HG02884 (cell line): ENCODE results near the gene OR2AK2.

ENCODE experiments used
- ATAC-seq: cut with Tn5 transposase; IDR thresholded peaks from one replicate; pipeline ENCODE4 v1.9.1; 2021; ENCODE audit warnings: mild to moderate bottlenecking, moderate library complexity; ENCODE audit not compliant: unreplicated experiment

OR2AK2 gene, protein sequence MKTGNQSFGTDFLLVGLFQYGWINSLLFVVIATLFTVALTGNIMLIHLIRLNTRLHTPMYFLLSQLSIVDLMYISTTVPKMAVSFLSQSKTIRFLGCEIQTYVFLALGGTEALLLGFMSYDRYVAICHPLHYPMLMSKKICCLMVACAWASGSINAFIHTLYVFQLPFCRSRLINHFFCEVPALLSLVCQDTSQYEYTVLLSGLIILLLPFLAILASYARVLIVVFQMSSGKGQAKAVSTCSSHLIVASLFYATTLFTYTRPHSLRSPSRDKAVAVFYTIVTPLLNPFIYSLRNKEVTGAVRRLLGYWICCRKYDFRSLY

DNA sequence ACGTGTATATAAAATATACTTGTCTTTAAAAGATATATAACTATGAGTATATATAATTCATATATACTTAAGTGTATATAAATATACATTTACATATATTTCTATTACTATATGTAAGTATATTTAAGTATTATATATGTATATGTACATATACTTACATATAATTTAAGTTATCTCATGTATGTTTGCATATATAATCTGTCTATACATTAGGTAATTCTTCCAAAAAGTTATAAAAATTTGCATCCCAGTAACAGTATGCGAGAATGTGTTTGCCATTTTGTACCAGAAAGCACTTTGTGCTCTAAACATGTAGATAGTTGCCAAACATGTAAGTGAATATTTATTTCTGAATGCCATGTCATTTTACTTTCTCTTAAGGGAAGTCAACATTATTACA is at the start of gene OR2AK2:
OR2AK2 (plus strand) TSS at position 301 of the 400 bp plus-strand sequence. CDS start 144 bp downstream, outside the sequence.
- no peak for ATAC-seq

DNA sequence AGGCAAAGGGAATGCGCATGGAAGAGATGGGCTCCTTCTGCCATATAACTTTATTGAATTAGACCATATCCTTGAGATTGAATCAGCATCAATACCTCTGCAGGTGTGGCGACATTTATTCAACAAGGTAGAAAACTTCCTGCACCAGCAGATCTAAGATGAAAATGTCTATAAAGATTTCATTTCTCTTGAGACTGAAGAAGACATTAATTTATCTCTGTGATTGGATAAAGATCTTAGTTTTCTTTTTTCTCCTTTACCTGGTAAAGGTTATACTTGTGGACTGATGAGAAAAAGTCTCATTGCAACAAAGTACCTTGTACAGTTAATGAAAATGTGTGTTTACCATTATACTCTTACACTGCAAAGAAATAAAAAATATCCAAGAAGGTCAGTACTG is 45.1 kb upstream of the OR2AK2 start, which contains the start of gene OR2T8:
OR2T8 (plus strand) TSS at position 301 of the 400 bp plus-strand sequence. CDS start 766 bp downstream, outside the sequence.
- no peak for ATAC-seq

DNA sequence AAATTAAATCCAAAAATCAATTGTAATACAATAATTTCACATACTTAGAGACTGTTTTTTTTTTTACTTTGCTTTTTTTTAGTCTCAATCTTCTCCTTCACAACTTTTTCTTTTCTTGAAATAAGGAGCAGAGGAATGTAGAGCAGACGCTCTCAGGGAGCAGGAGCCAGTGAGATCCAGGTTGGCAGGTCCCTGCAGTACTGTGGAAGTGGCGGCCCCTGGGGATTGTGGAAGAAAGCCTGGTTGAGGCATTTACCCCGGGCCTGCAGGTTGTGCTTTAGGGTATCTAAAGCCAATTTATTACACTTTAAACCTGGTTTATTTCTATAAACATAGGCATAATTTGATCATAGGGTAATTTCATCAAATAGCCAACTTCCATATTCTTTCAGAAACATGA is 41.1 kb upstream of the OR2AK2 start:
- ATAC-seq = no peak

DNA sequence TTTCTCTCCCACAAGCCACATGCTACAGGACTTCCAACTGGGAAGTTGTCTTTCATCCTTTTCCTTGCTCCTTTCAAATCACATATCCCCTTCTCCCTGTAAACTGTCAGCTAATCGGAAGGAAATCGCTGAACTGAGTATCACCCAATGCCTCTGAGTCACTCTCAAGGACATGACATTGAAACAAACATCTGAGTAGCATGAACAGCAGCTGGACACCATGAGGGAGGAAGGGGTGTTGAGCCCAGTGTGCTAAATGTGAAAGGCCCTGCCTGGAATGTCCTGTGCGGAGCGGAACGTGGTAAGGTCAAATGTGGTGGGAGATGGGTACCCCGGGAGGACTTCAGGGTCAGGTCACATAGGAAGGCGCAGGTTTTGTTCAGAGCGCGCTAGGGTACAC is 40.2 kb upstream of the OR2AK2 start, which contains the start of gene OR2AJ1:
OR2AJ1 (plus strand) TSS at position 22 of the 400 bp plus-strand sequence. CDS start 8,880 bp downstream, outside the sequence.
- ATAC-seq = no peak

DNA sequence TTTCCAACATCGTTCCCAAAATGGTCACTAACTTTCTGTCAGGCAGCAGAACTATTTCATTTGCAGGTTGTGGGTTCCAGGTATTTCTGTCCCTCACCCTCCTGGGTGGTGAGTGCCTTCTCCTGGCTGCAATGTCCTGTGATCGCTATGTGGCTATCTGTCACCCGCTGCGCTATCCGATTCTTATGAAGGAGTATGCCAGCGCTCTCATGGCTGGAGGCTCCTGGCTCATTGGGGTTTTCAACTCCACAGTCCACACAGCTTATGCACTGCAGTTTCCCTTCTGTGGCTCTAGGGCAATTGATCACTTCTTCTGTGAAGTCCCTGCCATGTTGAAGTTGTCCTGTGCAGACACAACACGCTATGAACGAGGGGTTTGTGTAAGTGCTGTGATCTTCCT is 31.0 kb upstream of the OR2AK2 start:
- ATAC-seq = no peak

DNA sequence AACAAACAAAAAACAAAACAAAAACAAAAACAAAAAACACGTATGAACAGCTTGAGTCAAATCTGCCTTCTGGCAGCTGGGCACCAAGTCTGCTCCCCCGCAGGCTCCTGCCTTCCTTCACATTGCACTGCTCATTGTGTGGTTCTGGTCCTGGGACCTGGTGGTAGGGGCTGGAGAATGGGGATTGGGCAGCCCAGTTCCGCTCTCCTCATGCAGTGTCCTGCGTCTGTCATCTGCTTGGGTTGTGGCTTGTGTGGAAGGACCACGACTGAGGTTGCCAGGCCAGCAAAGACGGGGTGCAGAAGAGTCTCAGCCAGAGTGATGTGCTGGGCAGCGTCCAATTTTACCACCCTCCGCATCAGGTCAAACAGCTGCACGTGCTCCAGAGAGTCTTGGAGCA is 29.3 kb upstream of the OR2AK2 start:
- ATAC-seq = no peak

DNA sequence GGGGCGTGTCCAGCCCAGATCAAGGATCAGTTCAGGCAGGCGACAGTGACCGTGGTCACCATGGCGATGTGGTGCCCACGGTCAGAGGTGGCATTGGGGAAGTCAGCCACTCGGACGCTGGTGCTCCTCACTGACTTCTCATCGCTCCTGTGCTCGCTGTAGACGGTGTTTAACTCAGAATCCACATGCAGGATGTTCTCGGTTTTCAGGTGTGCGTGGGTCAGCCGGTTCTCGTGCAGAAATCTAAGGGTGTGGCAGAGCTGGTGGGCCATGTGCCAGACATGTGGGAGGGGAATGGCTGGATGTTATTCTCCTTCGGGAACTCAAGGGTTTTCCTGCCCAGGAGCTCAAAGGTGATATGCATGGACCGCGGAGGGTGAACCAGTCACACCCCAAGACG is 28.6 kb upstream of the OR2AK2 start:
- no peak for ATAC-seq

DNA sequence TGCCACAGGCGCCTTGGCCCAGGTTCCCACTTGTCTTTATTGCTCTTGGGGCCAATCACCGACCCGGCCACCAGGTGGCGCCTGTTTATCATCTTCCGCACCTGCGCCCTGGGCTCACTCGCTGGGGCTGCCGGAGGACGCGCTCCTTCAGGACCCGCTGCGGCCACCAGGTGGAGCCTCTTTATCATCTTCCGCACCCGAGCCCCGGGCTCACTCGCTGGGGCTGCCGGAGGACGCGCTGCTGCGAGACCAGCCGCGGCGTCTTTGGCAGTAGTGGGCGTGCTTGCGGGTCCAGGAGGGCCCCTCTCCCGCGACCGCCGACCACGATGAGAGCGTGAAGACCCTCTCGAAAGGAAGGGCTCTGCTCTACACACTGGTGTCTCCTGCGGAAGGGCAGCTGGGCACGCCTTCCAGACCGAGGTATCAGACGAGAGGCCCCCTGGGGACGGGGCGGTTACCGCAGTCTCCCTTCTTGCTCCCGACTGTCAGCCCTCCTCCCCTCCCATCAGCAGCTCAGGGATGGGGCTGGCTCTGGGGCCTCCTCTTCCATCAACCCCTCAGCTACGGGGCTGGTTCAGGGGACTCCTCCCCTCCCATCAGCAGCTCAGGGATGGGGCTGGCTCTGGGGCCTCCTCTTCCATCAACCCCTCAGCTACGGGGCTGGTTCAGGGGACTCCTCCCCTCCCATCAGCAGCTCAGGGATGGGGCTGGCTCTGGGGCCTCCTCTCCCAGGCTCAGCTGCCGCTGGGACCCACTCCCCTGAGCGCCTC is 27.9 kb upstream of the OR2AK2 start:
- peak; percentile 100 for ATAC-seq

DNA sequence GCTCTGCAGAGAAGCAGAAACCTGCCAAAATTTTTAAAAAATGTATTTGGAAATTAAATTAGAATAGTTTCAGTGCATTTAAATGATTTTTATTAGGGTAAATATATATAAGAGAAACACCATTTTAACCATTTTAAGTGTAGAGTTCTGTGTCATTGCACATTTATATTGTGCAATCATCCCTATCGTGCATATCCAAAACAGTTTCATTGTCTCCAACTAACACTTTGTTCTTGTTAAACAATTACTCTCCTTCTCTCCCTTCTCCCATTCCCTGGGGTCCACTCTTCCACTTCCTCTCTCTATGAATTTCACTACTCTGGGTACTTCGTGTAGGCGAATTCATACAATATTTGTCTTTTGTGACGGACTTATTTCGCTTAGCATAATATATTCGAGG is 22.4 kb upstream of the OR2AK2 start:
- no peak for ATAC-seq

DNA sequence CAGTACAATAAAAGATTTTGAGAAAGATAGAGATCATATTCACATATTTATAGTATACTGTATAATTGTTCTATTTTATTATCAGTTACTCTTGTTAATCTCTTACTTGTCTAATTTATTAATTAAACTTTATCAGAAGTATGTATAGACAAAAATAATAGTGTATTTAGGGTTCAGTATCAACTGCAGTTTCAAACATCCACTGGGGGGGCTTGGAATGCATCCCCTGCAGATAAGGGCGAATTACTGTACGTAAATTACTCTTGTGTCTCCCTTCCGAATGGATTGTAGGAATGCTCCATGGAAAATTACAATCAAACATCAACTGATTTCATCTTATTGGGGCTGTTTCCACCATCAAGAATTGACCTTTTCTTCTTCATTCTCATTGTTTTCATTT is 16.5 kb upstream of the OR2AK2 start, which contains the start of gene OR2L8:
OR2L8 (plus strand) TSS at position 301 of the 400 bp plus-strand sequence; CDS start at position 301, 0 bp downstream.
- ATAC-seq = no peak

DNA sequence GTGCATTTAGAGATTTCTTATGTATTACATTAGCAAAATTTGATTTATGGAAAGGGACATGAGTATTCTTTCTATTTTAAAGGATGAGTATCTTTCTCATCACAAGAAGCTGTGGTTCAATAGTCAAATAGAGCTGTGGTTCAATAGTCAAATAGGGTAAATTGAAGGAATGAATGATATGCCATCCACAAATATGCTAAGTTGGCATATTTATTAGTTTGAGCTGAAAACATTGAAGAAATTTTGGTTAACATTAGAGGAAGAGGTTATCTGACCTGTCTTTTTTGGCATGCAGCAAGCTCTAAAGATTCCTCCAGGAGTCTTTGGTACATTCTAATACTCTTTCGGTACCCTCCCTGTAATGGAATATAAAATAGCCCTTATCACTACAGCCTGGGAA is 11.6 kb upstream of the OR2AK2 start:
- ATAC-seq = no peak

DNA sequence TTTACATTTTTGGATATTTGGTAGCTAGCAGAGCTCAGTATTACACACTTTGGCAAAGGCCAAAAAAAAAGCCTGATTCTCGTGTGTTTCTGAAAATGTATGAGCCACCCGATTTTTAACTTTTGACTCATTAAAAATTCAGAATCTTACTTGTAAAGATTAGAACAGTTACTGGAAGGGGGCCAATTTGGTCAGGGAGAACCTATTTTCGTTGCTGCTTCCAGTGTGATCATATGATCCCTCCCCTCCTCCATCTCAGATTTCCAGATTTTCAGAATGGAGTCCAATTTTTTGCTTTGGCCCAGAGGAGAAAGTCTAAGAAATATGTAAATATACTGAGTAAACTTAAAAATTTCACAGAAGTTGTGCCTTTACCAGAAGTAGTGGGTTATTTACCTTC is 3.2 kb upstream of the OR2AK2 start:
- no peak for ATAC-seq

DNA sequence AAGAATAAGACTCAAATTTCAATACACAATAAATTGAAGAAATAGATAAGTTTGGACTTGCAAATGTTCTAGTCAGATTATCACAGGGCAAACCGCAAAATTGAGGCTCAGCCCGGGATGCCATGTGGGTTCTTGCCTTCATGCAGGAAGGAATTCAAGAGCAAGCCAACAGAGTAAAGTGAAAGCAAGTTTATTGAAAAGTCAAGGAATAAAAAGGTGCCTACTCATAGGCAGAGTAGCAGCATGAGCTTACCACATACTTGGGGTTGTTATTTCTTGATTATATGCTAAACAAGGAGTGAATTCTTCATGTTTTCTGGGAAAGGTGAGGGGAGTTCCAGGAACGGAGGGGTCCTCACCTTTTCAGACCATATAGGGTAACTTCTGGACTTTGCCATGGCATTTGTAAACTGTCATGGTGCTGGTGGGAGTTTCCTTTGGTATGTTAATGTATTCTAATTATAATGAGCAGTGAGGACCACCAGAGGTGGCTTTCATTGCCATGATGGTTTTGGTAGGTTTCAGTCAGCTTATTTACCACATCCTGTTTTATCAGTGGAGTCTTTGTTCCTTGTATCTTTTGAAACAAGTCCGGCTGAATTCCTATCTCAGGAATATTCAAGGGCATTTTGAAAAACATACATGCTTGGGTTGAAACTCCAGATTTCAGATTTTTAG is 2.0 kb upstream of the OR2AK2 start:
- ATAC-seq = no peak

DNA sequence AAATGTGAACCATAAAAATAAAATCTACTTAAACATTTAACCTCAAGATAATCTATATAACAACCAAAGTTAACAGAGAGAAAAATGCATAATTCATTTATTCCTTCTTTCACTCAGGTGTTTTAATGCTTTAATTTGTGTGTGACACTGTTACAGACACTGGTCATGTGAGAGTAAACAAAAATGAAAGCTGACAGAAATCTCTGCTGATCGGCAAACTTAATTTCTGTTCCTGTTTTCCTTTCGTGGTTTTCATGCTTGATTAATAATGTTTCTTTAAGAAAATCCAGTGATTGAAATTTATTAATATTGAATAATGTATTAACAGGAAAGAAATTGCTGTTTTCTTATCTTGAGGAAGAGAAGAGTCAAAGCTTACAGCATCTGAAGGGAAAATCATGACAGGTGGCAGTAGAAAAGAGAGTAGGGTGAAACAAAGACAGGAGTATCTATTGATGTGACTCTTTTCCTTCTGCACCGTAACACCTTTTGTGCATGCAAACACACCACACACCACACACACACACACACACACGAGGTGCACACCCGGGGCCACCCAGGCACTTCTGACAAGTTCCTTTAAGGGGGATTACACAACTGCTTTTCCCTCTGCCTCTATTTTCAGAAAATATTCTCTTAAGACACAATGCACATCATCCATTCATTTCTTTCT is 1.6 kb downstream of the OR2AK2 start:
- ATAC-seq = peak; percentile 77

DNA sequence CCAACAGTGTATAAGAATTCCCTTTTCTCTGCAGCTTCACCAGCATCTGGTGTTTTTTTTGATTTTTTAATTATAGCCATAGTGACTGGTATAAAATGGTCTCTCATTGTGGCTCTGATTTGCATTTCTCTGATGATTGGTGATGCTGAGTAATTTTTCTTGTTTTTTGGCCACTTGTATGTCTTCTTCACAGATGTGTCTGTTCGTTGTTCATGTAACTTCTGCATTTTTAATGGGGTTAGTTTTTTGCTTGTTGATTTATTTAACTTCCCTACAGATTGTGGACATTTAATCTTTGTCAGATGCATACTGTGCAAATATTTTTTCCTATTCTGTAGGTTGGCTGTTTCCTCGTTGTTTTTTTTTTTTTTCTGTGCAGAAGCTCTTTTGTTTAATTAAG is 28.0 kb downstream of the OR2AK2 start:
- ATAC-seq = no peak

DNA sequence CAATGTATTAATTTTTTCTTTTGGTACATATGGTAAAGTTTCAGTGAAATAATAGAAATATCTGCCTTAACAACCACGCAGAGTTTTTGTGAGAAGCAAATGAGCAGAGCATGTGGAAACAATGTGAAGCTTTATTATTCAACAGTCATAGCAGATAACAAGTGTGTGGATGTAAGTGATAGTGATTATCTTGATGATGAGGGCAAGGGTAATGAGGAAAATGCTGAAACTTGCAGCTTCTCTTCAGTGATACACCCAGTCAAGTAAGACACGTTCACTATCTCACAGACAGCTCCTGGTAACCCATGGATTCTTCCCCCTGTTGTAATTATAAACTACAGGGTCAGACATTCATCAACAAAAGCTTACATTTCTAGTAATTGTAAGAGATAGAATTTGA is 33.8 kb downstream of the OR2AK2 start:
- no peak for ATAC-seq

DNA sequence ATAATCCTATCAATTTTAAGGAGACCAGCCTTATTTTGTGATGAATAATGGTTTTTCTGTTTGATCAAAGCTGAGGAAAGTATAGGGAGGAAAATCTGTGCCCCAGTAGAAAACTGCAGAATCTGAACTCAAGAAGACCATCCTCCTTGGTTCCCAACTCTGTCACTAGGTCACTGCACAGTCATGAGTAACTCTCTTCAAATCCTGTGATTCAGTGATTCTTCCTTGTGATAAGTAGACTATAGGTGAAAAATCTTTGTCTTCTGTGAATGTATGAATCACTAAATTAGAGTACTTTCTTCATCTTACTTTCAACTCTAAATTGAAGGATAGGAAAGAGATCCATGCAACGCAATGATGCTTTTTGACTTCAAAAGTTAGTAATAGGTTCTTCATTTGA is 35.1 kb downstream of the OR2AK2 start:
- no peak for ATAC-seq

DNA sequence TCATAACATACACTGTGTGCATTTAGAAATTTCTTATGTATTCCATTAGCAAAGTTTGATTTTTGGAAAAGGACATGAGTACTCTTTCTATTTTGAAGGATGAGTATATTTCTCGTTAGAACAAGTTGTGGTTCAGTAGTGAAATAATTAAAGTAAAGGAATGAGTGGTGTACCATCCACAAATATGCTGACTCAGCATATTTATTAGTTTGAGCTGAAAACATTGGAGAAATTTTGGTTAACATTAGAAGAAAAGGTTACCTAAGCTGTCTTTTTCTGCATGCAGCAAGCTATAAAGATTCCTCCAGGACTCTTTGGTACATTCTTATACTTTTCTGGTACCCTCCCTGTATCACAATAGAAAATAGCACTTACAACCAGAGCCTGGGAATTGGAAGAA is 42.7 kb downstream of the OR2AK2 start:
- no peak for ATAC-seq

DNA sequence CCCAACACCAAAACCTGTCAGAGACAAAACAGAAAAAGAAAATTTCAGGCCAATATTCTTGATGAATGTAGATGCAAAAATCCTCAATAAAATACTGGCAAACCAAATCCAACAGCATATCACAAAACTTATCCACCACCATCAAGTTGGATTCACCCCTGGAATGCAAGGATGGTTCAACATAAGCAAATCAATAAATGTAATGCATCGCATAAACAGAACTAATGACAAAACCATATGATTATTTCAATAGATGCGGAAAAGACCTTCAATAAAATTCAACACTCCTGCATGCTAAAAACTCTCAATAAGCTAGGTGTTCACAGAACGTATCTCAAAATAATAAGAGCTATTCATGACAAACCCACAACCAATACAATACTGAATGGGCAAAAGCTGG is 44.6 kb downstream of the OR2AK2 start:
- ATAC-seq = no peak

DNA sequence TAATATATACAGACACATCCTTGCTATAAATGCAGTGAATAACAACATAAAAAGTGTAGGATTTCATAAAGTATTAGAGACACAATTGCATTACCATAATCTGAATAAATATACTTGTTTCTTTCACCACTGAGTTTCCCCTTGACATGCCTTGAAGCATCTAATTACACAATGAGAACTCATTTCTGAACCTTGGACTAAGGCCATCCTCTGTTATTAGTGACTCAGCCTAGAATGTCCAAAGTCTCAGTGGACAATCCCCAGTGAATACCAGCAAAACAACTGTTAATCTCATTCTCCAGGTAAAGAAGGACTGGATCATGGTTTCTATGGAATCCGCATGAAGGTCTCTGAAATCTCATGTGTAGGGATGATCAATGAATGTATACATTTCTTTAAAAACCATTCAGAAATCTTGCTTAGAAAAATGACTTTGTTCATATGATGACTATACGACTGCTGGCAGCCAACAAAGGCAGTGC is 48.2 kb downstream of the OR2AK2 start, which contains the start of gene OR2L5:
OR2L5 (plus strand) TSS at position 432 of the 482 bp plus-strand sequence. CDS start 8,288 bp downstream, outside the sequence.
- no peak for ATAC-seq

DNA sequence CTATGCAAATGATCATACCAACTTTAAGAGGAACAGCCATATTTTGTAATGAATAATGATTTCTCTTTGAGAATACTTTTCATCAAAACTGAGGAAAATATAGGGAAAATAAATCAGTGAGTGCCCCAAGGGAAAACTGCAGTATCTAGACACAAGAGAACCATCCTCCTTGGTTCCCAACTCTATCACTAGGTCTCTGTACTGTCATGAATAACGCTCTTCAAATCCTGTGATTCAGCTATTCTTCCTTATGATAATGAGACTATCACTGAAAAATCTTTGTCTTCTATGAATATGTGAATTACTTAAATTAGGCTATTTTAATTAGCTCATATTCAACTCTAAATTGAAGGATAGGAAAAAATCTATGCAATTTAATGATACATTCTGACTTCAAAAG is 50.8 kb downstream of the OR2AK2 start:
- no peak for ATAC-seq
